Upper lobe of left lung (tissue), 4 donors: ENCODE measurements around the gene RASGRF1.

ENCODE experiments used
- POLR2A ChIP-seq, 4 donors: fragments of 450-650 bp; IDR thresholded peaks; one replicate each; pipeline ENCODE4 v1.5.1; 2016 to 2017; ENCODE audit warnings: antibody characterized with exemption in 4 of 4, mild to moderate bottlenecking in 2 of 4
- TF ChIP-seq, protein P1 (sequence below), 6 experiments: fragments of 450-650 bp in 4 of 6; fragments of 200-600 bp in 2 of 6; sonication (generic) in 2 of 6; IDR thresholded peaks; one replicate each; pipeline ENCODE4 v1.5.1; 2016 to 2019; ENCODE audit warnings: antibody characterized with exemption in 6 of 6

DNA sequence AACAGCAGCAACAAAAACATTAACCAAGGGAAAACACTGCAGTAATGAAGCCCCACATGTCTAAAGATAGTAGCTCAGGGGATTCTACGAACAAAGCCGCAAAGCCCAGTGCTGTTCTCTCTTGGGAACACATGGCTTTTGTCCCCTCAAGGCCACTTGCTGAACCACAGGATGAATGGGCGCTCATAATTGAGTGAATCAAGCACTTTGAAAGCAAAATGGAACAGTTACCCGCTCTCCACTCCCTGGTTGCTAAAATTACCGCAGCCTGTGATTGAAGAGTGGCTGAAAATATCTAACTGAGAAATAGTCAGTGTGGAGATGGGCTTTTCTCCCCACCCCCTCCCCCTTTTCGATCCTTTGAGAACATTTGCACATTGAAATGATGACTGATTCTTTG, 39.6 kb downstream of the RASGRF1 start:
- TF ChIP-seq, protein P1, sequence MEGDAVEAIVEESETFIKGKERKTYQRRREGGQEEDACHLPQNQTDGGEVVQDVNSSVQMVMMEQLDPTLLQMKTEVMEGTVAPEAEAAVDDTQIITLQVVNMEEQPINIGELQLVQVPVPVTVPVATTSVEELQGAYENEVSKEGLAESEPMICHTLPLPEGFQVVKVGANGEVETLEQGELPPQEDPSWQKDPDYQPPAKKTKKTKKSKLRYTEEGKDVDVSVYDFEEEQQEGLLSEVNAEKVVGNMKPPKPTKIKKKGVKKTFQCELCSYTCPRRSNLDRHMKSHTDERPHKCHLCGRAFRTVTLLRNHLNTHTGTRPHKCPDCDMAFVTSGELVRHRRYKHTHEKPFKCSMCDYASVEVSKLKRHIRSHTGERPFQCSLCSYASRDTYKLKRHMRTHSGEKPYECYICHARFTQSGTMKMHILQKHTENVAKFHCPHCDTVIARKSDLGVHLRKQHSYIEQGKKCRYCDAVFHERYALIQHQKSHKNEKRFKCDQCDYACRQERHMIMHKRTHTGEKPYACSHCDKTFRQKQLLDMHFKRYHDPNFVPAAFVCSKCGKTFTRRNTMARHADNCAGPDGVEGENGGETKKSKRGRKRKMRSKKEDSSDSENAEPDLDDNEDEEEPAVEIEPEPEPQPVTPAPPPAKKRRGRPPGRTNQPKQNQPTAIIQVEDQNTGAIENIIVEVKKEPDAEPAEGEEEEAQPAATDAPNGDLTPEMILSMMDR (IDR thresholded peaks at IDR 0.05) = no peak
- no peak for TF ChIP-seq POLR2A (IDR thresholded peaks at IDR 0.05)
